GM21723 (cell line): ENCODE measurements around the gene NCF4.

Source experiments
- ATAC-seq: cut with Tn5 transposase; IDR thresholded peaks from one replicate; pipeline ENCODE4 v1.9.1; 2021; ENCODE audit warnings: mild to moderate bottlenecking, moderate library complexity; ENCODE audit not compliant: unreplicated experiment

NCF4 gene

GRCh38 chr22:36860821-36861659, at the start of gene NCF4:
Gene NCF4 (plus strand): TSS chr22:36861006. CDS start chr22:36861172, 166 bp downstream.
- peak; percentile 70 for ATAC-seq

GRCh38 chr22:36811094-36811800, 49.6 kb upstream of the NCF4 start:
- ATAC-seq, result no peak

GRCh38 chr22:36814801-36815200, 46.0 kb upstream of the NCF4 start:
- no peak for ATAC-seq

- ATAC-seq, result no peak
Measured at GRCh38 chr22:36815558-36816338, 45.1 kb upstream of the NCF4 start.

GRCh38 chr22:36816339-36816635, 44.5 kb upstream of the NCF4 start:
- ATAC-seq, result no peak

GRCh38 chr22:36816636-36817524, 43.9 kb upstream of the NCF4 start, which contains the start of gene PVALB:
Gene PVALB (minus strand): TSS chr22:36817035. CDS start chr22:36817005, 30 bp downstream.
- ATAC-seq, result no peak

- no peak for ATAC-seq
Measured at GRCh38 chr22:36817525-36817848, 43.3 kb upstream of the NCF4 start.

- no peak for ATAC-seq
Measured at GRCh38 chr22:36818010-36818642, 42.7 kb upstream of the NCF4 start.

- ATAC-seq, result no peak
Measured at GRCh38 chr22:36819112-36819511, 41.7 kb upstream of the NCF4 start.

- ATAC-seq, result no peak
Measured at GRCh38 chr22:36822581-36822980, 38.2 kb upstream of the NCF4 start.

GRCh38 chr22:36823186-36823839, 37.5 kb upstream of the NCF4 start:
- no peak for ATAC-seq

- no peak for ATAC-seq
Measured at GRCh38 chr22:36824655-36825054, 36.2 kb upstream of the NCF4 start.

GRCh38 chr22:36826262-36826661, 34.5 kb upstream of the NCF4 start:
- ATAC-seq, result no peak

GRCh38 chr22:36828815-36829214, 32.0 kb upstream of the NCF4 start:
- ATAC-seq, result no peak

- no peak for ATAC-seq
Measured at GRCh38 chr22:36829370-36830002, 31.3 kb upstream of the NCF4 start.

- no peak for ATAC-seq
Measured at GRCh38 chr22:36830601-36831000, 30.2 kb upstream of the NCF4 start.

GRCh38 chr22:36831206-36831605, 29.6 kb upstream of the NCF4 start:
- ATAC-seq, result no peak

- ATAC-seq, result no peak
Measured at GRCh38 chr22:36831717-36832116, 29.1 kb upstream of the NCF4 start.

- ATAC-seq, result no peak
Measured at GRCh38 chr22:36833073-36833472, 27.7 kb upstream of the NCF4 start.
